Breast epithelium (tissue), 4 donors: ENCODE measurements around the gene STXBP2. TPM values are rescaled to one million over a fixed set of nuclear protein-coding genes. Genes with fewer than 3 reads are reported as not detected.

ENCODE experiments used
- DNase-seq, 2 donors: peaks; one replicate each; pipeline ENCODE4 v3.0.0-alpha.2; 2019; ENCODE audit warnings: low spot score in 2 of 2
- H3K27ac ChIP-seq, 2 donors: fragments of 200-600 bp; sonication (generic) in 1 of 2; one replicate each; pipeline ENCODE4 v1.5.1; 2016 to 2019; ENCODE audit warnings: mild to moderate bottlenecking in 1 of 2
- H3K27me3 ChIP-seq, 2 donors: fragments of 200-600 bp; sonication (generic) in 1 of 2; one replicate each; pipeline versions ENCODE4 v1.5.1 to v1.6.0; 2017 to 2019; ENCODE audit warnings: control low read depth in 1 of 2, mild to moderate bottlenecking in 1 of 2
- H3K36me3 ChIP-seq: fragments of 200-600 bp; one replicate; pipeline ENCODE4 v1.5.1; 2019
- H3K4me1 ChIP-seq, 2 donors: fragments of 200-600 bp; sonication (generic); one replicate each; pipeline ENCODE4 v1.5.1; 2016 to 2019; ENCODE audit warnings: control low read depth in 1 of 2
- H3K4me3 ChIP-seq, 3 donors: fragments of 200-600 bp; sonication (generic); 1 replicate in 2 of 3; 2 replicates in 1 of 3; pipeline ENCODE4 v1.5.1; 2016 to 2019; ENCODE audit warnings: mild to moderate bottlenecking in 3 of 3, moderate library complexity in 2 of 3
- H3K9me3 ChIP-seq, 2 donors: fragments of 200-600 bp; sonication (generic) in 1 of 2; one replicate each; pipeline ENCODE4 v1.5.1; 2016 to 2019; ENCODE audit warnings: control low read depth in 1 of 2
- CTCF ChIP-seq, 3 donors: fragments of 450-650 bp; IDR thresholded peaks; one replicate each; pipeline ENCODE4 v1.5.1; 2016 to 2017; ENCODE audit warnings: antibody characterized with exemption in 3 of 3, mild to moderate bottlenecking in 3 of 3, moderate library complexity in 3 of 3
- POLR2A ChIP-seq: fragments of 450-650 bp; IDR thresholded peaks from one replicate; pipeline ENCODE4 v1.6.1; 2016; ENCODE audit warnings: antibody characterized with exemption, mild to moderate bottlenecking, moderate library complexity
- POLR2AphosphoS5 ChIP-seq, 3 donors: sonication (generic); formaldehyde crosslinking; IDR thresholded peaks; one replicate each; pipeline ENCODE4 v1.6.1; 2017; ENCODE audit warnings: antibody characterized with exemption in 3 of 3
- intact Hi-C: fragments of 100-400 bp; cut with DNase I; formaldehyde crosslinking; loops from one replicate; pipeline ENCODE4 v1.15.1; 2023; ENCODE audit warnings: low total_unique reads
- total RNA-seq, 3 donors: library from RNA; depleted of rRNA; stranded (reverse); fragments of >200 nt; gene quantifications; one replicate each; pipeline ENCODE4 v1.1.0, GENCODE V29; 2016

STXBP2 gene
- total RNA-seq, 3 donors from 2014 or later = 15.4 to 55.3 (median 37.0) TPM

- Histone ChIP-seq H3K4me1 (no peaks in the 10 kb centered on the region), H3K9me3 (no peaks in the 10 kb centered on the region), H3K27ac (no peak overlapping the region), H3K4me3 (no peak overlapping the region), H3K27me3 (peaks cover 0 to 18% of the 10 kb centered on the region in 2 donors), H3K36me3 (no peaks in the 10 kb centered on the region)
- TF ChIP-seq POLR2AphosphoS5 (IDR thresholded peaks at IDR 0.05) (no peak), POLR2A (no peak), CTCF (IDR thresholded peaks at IDR 0.05) (no peak)
- DNase-seq = no peak
- intact Hi-C loops = no loop called here
Observed at GRCh38 chr19:7691497-7691896, 54.6 kb downstream of the STXBP2 start.

GRCh38 chr19:7692417-7693088 lies 55.6 kb downstream of the STXBP2 start:
- no peaks in the 10 kb centered on the region for H3K4me1 ChIP-seq
- H3K36me3 ChIP-seq = no peaks in the 10 kb centered on the region
- no peak overlapping the region for H3K4me3 ChIP-seq
- intact Hi-C loops = no loop called here
- H3K27me3 ChIP-seq = peaks cover 0 to 29% of the 10 kb centered on the region in 2 donors
- no peak overlapping the region for H3K27ac ChIP-seq
- TF ChIP-seq CTCF (IDR thresholded peaks at IDR 0.05) (no peak), POLR2AphosphoS5 (IDR thresholded peaks at IDR 0.05) (no peak), POLR2A (no peak)
- DNase-seq = no peak
- no peaks in the 10 kb centered on the region for H3K9me3 ChIP-seq

- TF ChIP-seq POLR2A (no peak), CTCF (IDR thresholded peaks at IDR 0.05) (no peak), POLR2AphosphoS5 (IDR thresholded peaks at IDR 0.05) (no peak)
- H3K27me3 ChIP-seq = peaks cover 0 to 42% of the 10 kb centered on the region in 2 donors
Observed at GRCh38 chr19:7694499-7694898, 57.6 kb downstream of the STXBP2 start.

More at GRCh38 chr19:7694499-7694898, 57.6 kb downstream of the STXBP2 start:
- Histone ChIP-seq H3K4me3 (no peak overlapping the region), H3K9me3 (no peaks in the 10 kb centered on the region), H3K4me1 (no peaks in the 10 kb centered on the region), H3K36me3 (no peaks in the 10 kb centered on the region), H3K27ac (no peak overlapping the region)
- DNase-seq = no peak
- intact Hi-C loops = no loop called here

Other genes starting within 250 kb of the STXBP2 start
- 1 to 10 TPM; 5.4 to 9.8 (median 7.2) TPM for gene PEX11G, start 148.1 kb upstream of the STXBP2 start, total RNA-seq
- 10 to 100 TPM; 34.0 to 65.3 (median 34.7) TPM for gene ZNF358, start 121.0 kb upstream of the STXBP2 start, total RNA-seq
- gene MCOLN1, start 114.5 kb upstream of the STXBP2 start, total RNA-seq = 10 to 100 TPM; 11.5 to 35.2 (median 16.4) TPM
- 10 to 100 TPM; 35.8 to 56.4 (median 45.8) TPM for gene PNPLA6, start 101.4 kb upstream of the STXBP2 start, total RNA-seq
- gene CAMSAP3, start 41.2 kb upstream of the STXBP2 start, total RNA-seq = 10 to 100 TPM in 1 of 3 donors, 1 to 10 TPM in 1, not detected in 1; 5.6 to 14.2 TPM
- gene XAB2, start 7.6 kb upstream of the STXBP2 start, total RNA-seq = 10 to 100 TPM; 41.3 to 49.0 (median 41.9) TPM
- gene PET100, start 7.3 kb upstream of the STXBP2 start, total RNA-seq = 10 to 100 TPM; 23.7 to 40.4 (median 33.1) TPM
- gene PCP2, start 3.4 kb upstream of the STXBP2 start, total RNA-seq = 1 to 10 TPM in 2 of 3 donors, not detected in 1; 4.9 to 6.7 TPM
- not detected for gene RETN, start 31.9 kb downstream of the STXBP2 start, total RNA-seq
- 1 to 10 TPM in 2 of 3 donors, not detected in 1; 1.0 to 2.4 TPM for gene MCEMP1, start 40.0 kb downstream of the STXBP2 start, total RNA-seq
- 10 to 100 TPM; 34.7 to 84.0 (median 62.6) TPM for gene TRAPPC5, start 43.7 kb downstream of the STXBP2 start, total RNA-seq
- under 1 TPM in 2 of 3 donors, not detected in 1; 0.29 to 0.48 TPM for gene FCER2, start 65.0 kb downstream of the STXBP2 start, total RNA-seq
- 1 to 10 TPM in 2 of 3 donors, not detected in 1; 1.3 to 3.7 TPM for gene CLEC4G, start 95.0 kb downstream of the STXBP2 start, total RNA-seq
- 1 to 10 TPM; 2.3 to 9.8 (median 2.6) TPM for gene CD209, start 110.4 kb downstream of the STXBP2 start, total RNA-seq
- 1 to 10 TPM in 1 of 3 donors, not detected in 2; 1.3 TPM for gene CLEC4M, start 126.1 kb downstream of the STXBP2 start, total RNA-seq
- 10 to 100 TPM in 1 of 3 donors, 1 to 10 TPM in 2; 7.5 to 12.5 (median 9.2) TPM for gene EVI5L, start 193.1 kb downstream of the STXBP2 start, total RNA-seq
- gene PRR36, start 237.3 kb downstream of the STXBP2 start, total RNA-seq = 1 to 10 TPM in 1 of 3 donors, under 1 TPM in 1, not detected in 1; 0.59 to 2.0 TPM